ENCODE data around the gene SLC8B1. TPM values are rescaled to one million over a fixed set of nuclear protein-coding genes. Genes with fewer than 3 reads are reported as not detected.

The SLC8B1 gene
- total RNA-seq, 4 donors from 2014 or later, result 76.5 to 256 (median 95.5) TPM

GRCh38 chr12:113250045-113250444, 84.9 kb downstream of the SLC8B1 start:
- H3K27ac ChIP-seq, result no peak overlapping the region
- WGBS, 2 donors (ENCODE audit: low coverage in 1 of 2), result 93 to 95% methylated on average over 3 to 6 of the region's 6 CpGs
- intact Hi-C loops (cut with DNase I; ENCODE audit: low total_unique reads) (no loop called here), in situ Hi-C loops (cut with MboI; ENCODE audit: low pct_ligation_motif_present in 1 of 4, low pct_unique_long_range_greater_than_20kb in 1 of 4, low sequenced_read_pairs in 3 of 4) (no loop called here)
- no peak for TF ChIP-seq POLR2AphosphoS5 (IDR thresholded peaks at IDR 0.05)
- no peak for TF ChIP-seq CTCF (IDR thresholded peaks at IDR 0.05)
- no peak for TF ChIP-seq EP300 (IDR thresholded peaks at IDR 0.05; ENCODE audit: low read depth)
- TF ChIP-seq POLR2A (IDR thresholded peaks at IDR 0.05), result no peak
- no peaks in the 10 kb centered on the region for H3K27me3 ChIP-seq
- no peaks in the 10 kb centered on the region for H3K36me3 ChIP-seq
- peaks cover 18 to 24% (median 23%) of the 10 kb centered on the region in 4 donors for H3K4me1 ChIP-seq
- H3K9me3 ChIP-seq, result no peaks in the 10 kb centered on the region
- DNase-seq, result no peak
- H3K4me3 ChIP-seq, result no peak overlapping the region

GRCh38 chr12:113249546-113249945, 85.4 kb downstream of the SLC8B1 start:
- WGBS, 2 donors (ENCODE audit: low coverage in 1 of 2), result 94% methylated on average over 12 of the region's 12 CpGs; no CpG with 5 or more reads in 1 of the 2 donors
- H3K9me3 ChIP-seq, result no peaks in the 10 kb centered on the region
- no peak overlapping the region for H3K4me3 ChIP-seq
- H3K27me3 ChIP-seq, result no peaks in the 10 kb centered on the region
- no peaks in the 10 kb centered on the region for H3K36me3 ChIP-seq
- H3K27ac ChIP-seq, result no peak overlapping the region
- in situ Hi-C loops (cut with MboI; ENCODE audit: low pct_ligation_motif_present in 1 of 4, low pct_unique_long_range_greater_than_20kb in 1 of 4, low sequenced_read_pairs in 3 of 4), result no loop called here
- H3K4me1 ChIP-seq, result peaks cover 23 to 29% (median 28%) of the 10 kb centered on the region in 4 donors
- no peak for DNase-seq
- intact Hi-C loops (cut with DNase I; ENCODE audit: low total_unique reads), result no loop called here
- TF ChIP-seq CTCF (IDR thresholded peaks at IDR 0.05) (no peak), POLR2AphosphoS5 (IDR thresholded peaks at IDR 0.05) (no peak), EP300 (IDR thresholded peaks at IDR 0.05; ENCODE audit: low read depth) (no peak), POLR2A (IDR thresholded peaks at IDR 0.05) (no peak)

GRCh38 chr12:113248842-113249435, 86.0 kb downstream of the SLC8B1 start:
- peaks cover 29 to 35% (median 34%) of the 10 kb centered on the region in 4 donors for H3K4me1 ChIP-seq
- in situ Hi-C loops (cut with MboI; ENCODE audit: low pct_ligation_motif_present in 1 of 4, low pct_unique_long_range_greater_than_20kb in 1 of 4, low sequenced_read_pairs in 3 of 4) (no loop called here), intact Hi-C loops (cut with DNase I; ENCODE audit: low total_unique reads) (no loop called here)
- no peaks in the 10 kb centered on the region for H3K36me3 ChIP-seq
- WGBS, 2 donors (ENCODE audit: low coverage in 1 of 2), result 93% methylated on average over 11 of the region's 11 CpGs; no CpG with 5 or more reads in 1 of the 2 donors
- TF ChIP-seq CTCF (IDR thresholded peaks at IDR 0.05), result no peak
- H3K27ac ChIP-seq, result no peak overlapping the region
- H3K9me3 ChIP-seq, result no peaks in the 10 kb centered on the region
- DNase-seq, result no peak
- no peaks in the 10 kb centered on the region for H3K27me3 ChIP-seq
- H3K4me3 ChIP-seq, result no peak overlapping the region

Small RNA genes lying within 50 kb of the gene (small RNA-seq; reads per million reads assigned to genes)
- gene MIR6762, result 0 to 0.28 (median 0.09) reads per million in 4 donors

Other genes starting within 250 kb of the SLC8B1 start
- 10 to 100 TPM in 1 of 4 donors, 1 to 10 TPM in 3; 1.9 to 38.2 (median 4.9) TPM for gene RASAL1, start 199.3 kb downstream of the SLC8B1 start, total RNA-seq
- not detected for gene CFAP73, start 185.4 kb downstream of the SLC8B1 start, total RNA-seq
- gene DDX54, start 149.6 kb downstream of the SLC8B1 start, total RNA-seq, result 10 to 100 TPM; 60.7 to 96.1 (median 72.8) TPM
- gene RITA1, start 149.4 kb downstream of the SLC8B1 start, total RNA-seq, result 10 to 100 TPM; 17.5 to 41.5 (median 23.8) TPM
- 1,000 to 10,000 TPM in 1 of 4 donors, 100 to 1,000 TPM in 1, 10 to 100 TPM in 2; 85.1 to 1,315 (median 121) TPM for gene TPCN1, start 113.6 kb downstream of the SLC8B1 start, total RNA-seq
- 10 to 100 TPM; 12.3 to 27.5 (median 19.0) TPM for gene PLBD2, start 23.5 kb upstream of the SLC8B1 start, total RNA-seq
- gene SDS, start 68.8 kb upstream of the SLC8B1 start, total RNA-seq, result 1 to 10 TPM in 3 of 4 donors, not detected in 1; 1.2 to 7.1 (median 5.7) TPM
- gene SDSL, start 87.3 kb upstream of the SLC8B1 start, total RNA-seq, result 10 to 100 TPM in 3 of 4 donors, 1 to 10 TPM in 1; 7.4 to 16.8 (median 13.1) TPM
- not detected for gene LHX5, start 136.8 kb upstream of the SLC8B1 start, total RNA-seq